CD4-positive, alpha-beta memory T cell (primary cell): ENCODE data around the gene CORO2B. TPM values are rescaled to one million over a fixed set of nuclear protein-coding genes. Genes with fewer than 3 reads are reported as not detected.

Experiments
- CTCF ChIA-PET: fragments of 350-600 bp; sonication (Branson Sonifier 250); formaldehyde crosslinking; loops from one replicate; lab custom pipeline; 2021; ENCODE audit warnings: inconsistent platforms; ENCODE audit not compliant: partially characterized antibody; lab: Charles Lee
- POLR2A ChIA-PET: fragments of 350-600 bp; sonication (Branson Sonifier 250); formaldehyde crosslinking; loops from one replicate; lab custom pipeline; 2021; ENCODE audit not compliant: partially characterized antibody; lab: Charles Lee
- DNase-seq, 5 donors: peaks; one replicate each; pipeline versions ENCODE4 v3.0.0 to v3.0.0-alpha.2; 2020 to 2022; ENCODE audit warnings: mixed read lengths in 1 of 5
- H3K27ac ChIP-seq: one replicate; pipeline ENCODE4 v1.7.0; 2013; ENCODE audit warnings: low read depth, low read length
- H3K27me3 ChIP-seq: 2 replicates; pipeline ENCODE4 v1.7.0; 2013; ENCODE audit warnings: mild to moderate bottlenecking, low read length, moderate library complexity; ENCODE audit not compliant: insufficient read depth
- H3K36me3 ChIP-seq: 2 replicates; pipeline ENCODE4 v1.7.0; 2013; ENCODE audit warnings: mild to moderate bottlenecking, low read length, moderate library complexity; ENCODE audit not compliant: insufficient read depth
- H3K4me1 ChIP-seq: 2 replicates; pipeline ENCODE4 v1.7.0; 2013; ENCODE audit warnings: mild to moderate bottlenecking, low read length, moderate library complexity; ENCODE audit not compliant: insufficient read depth
- H3K4me3 ChIP-seq, 2 donors: one replicate each; pipeline ENCODE4 v1.7.0; 2013; ENCODE audit warnings: low read length in 2 of 2, mild to moderate bottlenecking in 1 of 2
- H3K9me3 ChIP-seq, 2 donors: one replicate each; pipeline ENCODE4 v1.7.0; 2013; ENCODE audit warnings: low read length in 2 of 2, control low read depth in 1 of 2; ENCODE audit not compliant: control insufficient read depth in 1 of 2
- H3K27ac Mint-ChIP-seq, 7 donors: one replicate each; pipeline ENCODE4 v1.8.0; 2020 to 2021; ENCODE audit warnings: mixed read lengths in 7 of 7, mild to moderate bottlenecking in 6 of 7, inconsistent platforms in 3 of 7, moderate library complexity in 3 of 7
- H3K27me3 Mint-ChIP-seq, 2 donors: one replicate each; pipeline ENCODE4 v1.8.0; 2020 to 2021; ENCODE audit warnings: mixed read lengths in 2 of 2
- H3K36me3 Mint-ChIP-seq, 2 donors: one replicate each; pipeline ENCODE4 v1.8.0; 2020 to 2021; ENCODE audit warnings: mixed read lengths in 2 of 2, inconsistent platforms in 1 of 2, mild to moderate bottlenecking in 1 of 2
- H3K4me1 Mint-ChIP-seq, 4 donors: one replicate each; pipeline ENCODE4 v1.8.0; 2020 to 2021; ENCODE audit warnings: mixed read lengths in 4 of 4, mild to moderate bottlenecking in 1 of 4
- H3K4me3 Mint-ChIP-seq, 8 donors: one replicate each; pipeline ENCODE4 v1.8.0; 2020 to 2021; ENCODE audit warnings: mixed read lengths in 8 of 8, mild to moderate bottlenecking in 7 of 8, moderate library complexity in 6 of 8, inconsistent platforms in 3 of 8
- H3K9me3 Mint-ChIP-seq, 8 donors: one replicate each; pipeline ENCODE4 v1.8.0; 2020 to 2021; ENCODE audit warnings: mixed read lengths in 8 of 8, mild to moderate bottlenecking in 5 of 8, inconsistent platforms in 3 of 8, moderate library complexity in 1 of 8
- intact Hi-C: fragments of 100-400 bp; cut with micrococcal nuclease; formaldehyde crosslinking; loops from one replicate; pipeline ENCODE4 v1.15.1; 2023
- polyA plus RNA-seq, 2 donors: library from polyadenylated mRNA; unstranded; fragments of 300-500 nt; fragmentation: Illumina TruSeq; gene quantifications; one replicate each; pipeline ENCODE4 v1.2.3, GENCODE V29; 2021
- total RNA-seq, 2 experiments: library from RNA; stranded (reverse); gene quantifications; one replicate each; pipeline ENCODE4 v1.2.3, GENCODE V29; 2021

Gene CORO2B
- total and polyA plus RNA-seq, 4 experiments from 2014 or later, result not detected

GRCh38 chr15:68550498-68551295, 28.1 kb upstream of the CORO2B start:
- DNase-seq, result peak; percentile 49 to 58 (median 55)
- Mint-ChIP-seq H3K9me3 (peaks cover 0 to 4% (median 0%) of the 10 kb centered on the region in 8 donors), H3K4me1 (peaks cover 0 to 3% (median 0%) of the 10 kb centered on the region in 4 donors), H3K27ac (no peak overlapping the region), H3K4me3 (peak overlapping the region in 1 of 8 donors; percentile 14), H3K27me3 (peaks cover 34 to 45% of the 10 kb centered on the region in 2 donors), H3K36me3 (no peaks in the 10 kb centered on the region)
- Histone ChIP-seq H3K4me3 (no peak overlapping the region), H3K36me3 (no peaks in the 10 kb centered on the region), H3K27ac (no peak overlapping the region), H3K27me3 (peaks cover 4% of the 10 kb centered on the region), H3K4me1 (no peaks in the 10 kb centered on the region), H3K9me3 (no peaks in the 10 kb centered on the region)
- ChIA-PET POLR2A (no interaction called here), CTCF (interaction anchor here (0.8 to 4.2 kb wide), 26 partner anchors 8 to 435 kb away, joined by 3 to 46 read pairs (median 5); no protein-coding TSS in a partner anchor)
- intact Hi-C loops, result loop anchor here (1.0 kb wide), 2 partner anchors 297 to 325 kb away; no protein-coding TSS in a partner anchor

- intact Hi-C loops, result no loop called here
- peaks cover 0 to 3% (median 0%) of the 10 kb centered on the region in 4 donors for H3K4me1 Mint-ChIP-seq
- Histone ChIP-seq H3K4me3 (no peak overlapping the region), H3K9me3 (no peaks in the 10 kb centered on the region), H3K27ac (no peak overlapping the region), H3K36me3 (no peaks in the 10 kb centered on the region), H3K4me1 (no peaks in the 10 kb centered on the region), H3K27me3 (peaks cover 4% of the 10 kb centered on the region)
- peaks cover 35 to 45% of the 10 kb centered on the region in 2 donors for H3K27me3 Mint-ChIP-seq
- H3K9me3 Mint-ChIP-seq, result peaks cover 0 to 4% (median 0%) of the 10 kb centered on the region in 8 donors
- ChIA-PET CTCF (interaction anchor here (1.4 to 4.2 kb wide), 7 partner anchors 9 to 328 kb away, joined by 3 to 46 read pairs (median 22); no protein-coding TSS in a partner anchor), POLR2A (no interaction called here)
- no peaks in the 10 kb centered on the region for H3K36me3 Mint-ChIP-seq
- H3K4me3 Mint-ChIP-seq, result no peak overlapping the region
- no peak for DNase-seq
- H3K27ac Mint-ChIP-seq, result no peak overlapping the region
Observed at GRCh38 chr15:68551296-68551635, 27.5 kb upstream of the CORO2B start.

GRCh38 chr15:68552344-68552743, 26.4 kb upstream of the CORO2B start:
- no peaks in the 10 kb centered on the region for H3K36me3 Mint-ChIP-seq
- peaks cover 4% of the 10 kb centered on the region for H3K27me3 ChIP-seq
- DNase-seq, result no peak
- no peaks in the 10 kb centered on the region for H3K4me1 ChIP-seq
- no peak overlapping the region for H3K27ac Mint-ChIP-seq
- no peak overlapping the region for H3K4me3 ChIP-seq
- no peak overlapping the region for H3K27ac ChIP-seq
- H3K4me3 Mint-ChIP-seq, result no peak overlapping the region
- H3K4me1 Mint-ChIP-seq, result peaks cover 0 to 3% (median 0%) of the 10 kb centered on the region in 4 donors
- intact Hi-C loops, result no loop called here
- POLR2A ChIA-PET, result no interaction called here
- CTCF ChIA-PET, result interaction anchor here (0.6 to 3.9 kb wide), 6 partner anchors 8 to 372 kb away, joined by 3 to 18 read pairs (median 3); no protein-coding TSS in a partner anchor
- peaks cover 0 to 2% (median 0%) of the 10 kb centered on the region in 8 donors for H3K9me3 Mint-ChIP-seq
- no peaks in the 10 kb centered on the region for H3K36me3 ChIP-seq
- H3K27me3 Mint-ChIP-seq, result peaks cover 34 to 48% of the 10 kb centered on the region in 2 donors
- H3K9me3 ChIP-seq, result no peaks in the 10 kb centered on the region

GRCh38 chr15:68552773-68553172, 26.0 kb upstream of the CORO2B start:
- Histone ChIP-seq H3K4me1 (no peaks in the 10 kb centered on the region), H3K36me3 (no peaks in the 10 kb centered on the region), H3K27ac (no peak overlapping the region), H3K27me3 (peaks cover 4% of the 10 kb centered on the region), H3K4me3 (no peak overlapping the region), H3K9me3 (no peaks in the 10 kb centered on the region)
- peaks cover 34 to 52% of the 10 kb centered on the region in 2 donors for H3K27me3 Mint-ChIP-seq
- no peak for DNase-seq
- POLR2A ChIA-PET, result no interaction called here
- CTCF ChIA-PET, result interaction anchor here (1.0 to 3.9 kb wide), 4 partner anchors 8 to 372 kb away, joined by 3 to 18 read pairs (median 4); no protein-coding TSS in a partner anchor
- H3K27ac Mint-ChIP-seq, result no peak overlapping the region
- peaks cover 0 to 2% (median 0%) of the 10 kb centered on the region in 8 donors for H3K9me3 Mint-ChIP-seq
- H3K4me1 Mint-ChIP-seq, result peaks cover 0 to 3% (median 0%) of the 10 kb centered on the region in 4 donors
- H3K36me3 Mint-ChIP-seq, result no peaks in the 10 kb centered on the region
- H3K4me3 Mint-ChIP-seq, result no peak overlapping the region
- intact Hi-C loops, result no loop called here

GRCh38 chr15:68553314-68553993, 25.3 kb upstream of the CORO2B start:
- H3K4me3 Mint-ChIP-seq, result no peak overlapping the region
- ChIA-PET POLR2A (no interaction called here), CTCF (interaction anchor here (0.8 to 3.9 kb wide), 5 partner anchors 10 to 371 kb away, joined by 3 to 18 read pairs (median 4); no protein-coding TSS in a partner anchor)
- DNase-seq, result no peak
- H3K27me3 Mint-ChIP-seq, result peaks cover 34 to 51% of the 10 kb centered on the region in 2 donors
- H3K36me3 Mint-ChIP-seq, result no peaks in the 10 kb centered on the region
- intact Hi-C loops, result no loop called here
- Histone ChIP-seq H3K9me3 (no peaks in the 10 kb centered on the region), H3K4me1 (no peaks in the 10 kb centered on the region), H3K36me3 (no peaks in the 10 kb centered on the region), H3K27ac (no peak overlapping the region), H3K4me3 (no peak overlapping the region), H3K27me3 (peaks cover 4% of the 10 kb centered on the region)
- no peak overlapping the region for H3K27ac Mint-ChIP-seq
- H3K4me1 Mint-ChIP-seq, result peaks cover 0 to 3% (median under 1%) of the 10 kb centered on the region in 4 donors
- peaks cover 0 to 2% (median 0%) of the 10 kb centered on the region in 8 donors for H3K9me3 Mint-ChIP-seq

GRCh38 chr15:68553994-68554720, 24.6 kb upstream of the CORO2B start:
- Mint-ChIP-seq H3K4me1 (peaks cover 5 to 8% (median 7%) of the 10 kb centered on the region in 4 donors), H3K36me3 (no peaks in the 10 kb centered on the region), H3K27ac (no peak overlapping the region), H3K9me3 (peaks cover 0 to 2% (median 0%) of the 10 kb centered on the region in 8 donors), H3K4me3 (no peak overlapping the region), H3K27me3 (peaks cover 39 to 55% of the 10 kb centered on the region in 2 donors)
- H3K27me3 ChIP-seq, result peaks cover 4% of the 10 kb centered on the region
- no peaks in the 10 kb centered on the region for H3K36me3 ChIP-seq
- peaks cover 6% of the 10 kb centered on the region for H3K4me1 ChIP-seq
- DNase-seq, result peak; percentile 33 to 51 (median 42)
- H3K4me3 ChIP-seq, result no peak overlapping the region
- no peak overlapping the region for H3K27ac ChIP-seq
- intact Hi-C loops, result no loop called here
- H3K9me3 ChIP-seq, result no peaks in the 10 kb centered on the region
- ChIA-PET POLR2A (no interaction called here), CTCF (interaction anchor here (0.8 to 3.9 kb wide), 8 partner anchors 9 to 371 kb away, joined by 3 to 18 read pairs (median 3); no protein-coding TSS in a partner anchor)
